ENCODE results near the gene XYLT1. TPM values are rescaled to one million over a fixed set of nuclear protein-coding genes. Genes with fewer than 3 reads are reported as not detected.

The XYLT1 gene
- total RNA-seq, 2 donors from 2014 or later, result 15.0 to 18.3 TPM

DNA sequence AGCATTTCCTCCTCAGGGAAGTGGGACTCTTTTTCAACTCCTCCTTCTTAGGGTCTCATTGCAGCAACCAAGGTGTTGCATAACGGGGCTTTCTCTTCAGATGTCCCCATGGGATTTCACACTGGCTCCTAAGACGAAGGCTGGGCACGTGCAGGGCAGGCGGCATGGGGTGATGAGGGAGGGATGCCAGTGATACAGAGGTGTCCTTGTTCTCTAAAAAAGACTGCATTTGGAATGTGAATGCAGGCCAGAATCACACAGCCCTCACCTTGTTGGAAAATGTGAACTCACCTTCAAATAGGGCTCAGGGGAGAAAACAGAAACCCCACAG is 105.6 kb downstream of the XYLT1 start:
- no peak overlapping the region for H3K4me3 ChIP-seq
- H3K27ac ChIP-seq, result no peak overlapping the region
- no peak overlapping the region for H3K9ac ChIP-seq (ENCODE audit: low read depth in 2 of 2, low read length in 2 of 2)
- no peaks in the 10 kb centered on the region for H3K27me3 ChIP-seq
- DNase-seq, result no peak
- H3K9me3 ChIP-seq, result no peaks in the 10 kb centered on the region
- peaks cover 6% of the 10 kb centered on the region for H3K4me1 ChIP-seq
- intact Hi-C loops (cut with DNase I), result no loop called here
- TF ChIP-seq, protein P1, sequence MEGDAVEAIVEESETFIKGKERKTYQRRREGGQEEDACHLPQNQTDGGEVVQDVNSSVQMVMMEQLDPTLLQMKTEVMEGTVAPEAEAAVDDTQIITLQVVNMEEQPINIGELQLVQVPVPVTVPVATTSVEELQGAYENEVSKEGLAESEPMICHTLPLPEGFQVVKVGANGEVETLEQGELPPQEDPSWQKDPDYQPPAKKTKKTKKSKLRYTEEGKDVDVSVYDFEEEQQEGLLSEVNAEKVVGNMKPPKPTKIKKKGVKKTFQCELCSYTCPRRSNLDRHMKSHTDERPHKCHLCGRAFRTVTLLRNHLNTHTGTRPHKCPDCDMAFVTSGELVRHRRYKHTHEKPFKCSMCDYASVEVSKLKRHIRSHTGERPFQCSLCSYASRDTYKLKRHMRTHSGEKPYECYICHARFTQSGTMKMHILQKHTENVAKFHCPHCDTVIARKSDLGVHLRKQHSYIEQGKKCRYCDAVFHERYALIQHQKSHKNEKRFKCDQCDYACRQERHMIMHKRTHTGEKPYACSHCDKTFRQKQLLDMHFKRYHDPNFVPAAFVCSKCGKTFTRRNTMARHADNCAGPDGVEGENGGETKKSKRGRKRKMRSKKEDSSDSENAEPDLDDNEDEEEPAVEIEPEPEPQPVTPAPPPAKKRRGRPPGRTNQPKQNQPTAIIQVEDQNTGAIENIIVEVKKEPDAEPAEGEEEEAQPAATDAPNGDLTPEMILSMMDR (IDR thresholded peaks at IDR 0.05), result no peak
- no peaks in the 10 kb centered on the region for H3K36me3 ChIP-seq

DNA sequence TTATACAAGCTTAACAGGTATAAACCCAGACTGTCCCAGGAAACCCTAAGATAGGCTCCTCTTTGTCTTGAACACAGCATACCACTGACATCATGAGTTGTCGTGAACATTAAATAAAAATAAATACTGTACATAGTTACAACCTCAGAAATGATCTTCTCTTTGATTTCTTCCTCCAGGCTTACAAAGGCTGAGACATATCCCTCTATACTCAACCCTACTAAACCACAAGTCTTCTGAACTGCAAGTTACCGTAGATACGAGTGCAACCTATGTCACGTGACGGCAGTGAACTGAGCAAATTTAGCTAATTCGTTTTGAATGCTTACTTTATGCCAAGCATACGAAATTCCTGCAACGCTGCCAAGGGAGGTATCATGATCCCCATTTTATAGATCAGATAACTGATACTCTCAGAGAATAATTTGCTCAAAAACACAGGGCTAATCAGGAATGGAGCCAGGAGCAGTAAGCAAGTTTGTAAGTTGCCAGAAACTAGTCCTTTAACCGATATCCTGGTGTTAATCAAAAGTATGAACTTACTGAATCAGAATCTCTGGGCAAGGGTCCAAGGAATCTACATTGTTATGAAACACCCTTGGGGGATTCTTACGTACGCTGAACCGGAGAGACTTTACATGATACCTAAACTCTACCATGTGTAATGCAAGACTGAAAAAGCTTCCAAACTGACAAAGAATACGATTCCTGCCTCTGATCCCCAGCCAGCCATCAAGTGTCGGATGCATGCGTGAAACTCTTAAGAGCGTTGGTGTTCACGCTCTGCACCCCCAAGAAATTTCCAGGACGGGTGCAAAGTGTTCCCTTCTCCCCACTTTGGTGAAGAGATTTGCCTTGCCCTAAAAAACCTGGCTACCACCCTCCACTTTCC is 106.2 kb downstream of the XYLT1 start:
- Histone ChIP-seq H3K4me3 (no peak overlapping the region), H3K36me3 (no peaks in the 10 kb centered on the region), H3K27ac (no peak overlapping the region), H3K9me3 (no peaks in the 10 kb centered on the region), H3K4me1 (peaks cover 3% of the 10 kb centered on the region), H3K27me3 (no peaks in the 10 kb centered on the region), H3K9ac (ENCODE audit: low read depth in 2 of 2, low read length in 2 of 2) (no peak overlapping the region)
- TF ChIP-seq, protein P1 (IDR thresholded peaks at IDR 0.05), result no peak
- intact Hi-C loops (cut with DNase I), result no loop called here
- no peak for DNase-seq

DNA sequence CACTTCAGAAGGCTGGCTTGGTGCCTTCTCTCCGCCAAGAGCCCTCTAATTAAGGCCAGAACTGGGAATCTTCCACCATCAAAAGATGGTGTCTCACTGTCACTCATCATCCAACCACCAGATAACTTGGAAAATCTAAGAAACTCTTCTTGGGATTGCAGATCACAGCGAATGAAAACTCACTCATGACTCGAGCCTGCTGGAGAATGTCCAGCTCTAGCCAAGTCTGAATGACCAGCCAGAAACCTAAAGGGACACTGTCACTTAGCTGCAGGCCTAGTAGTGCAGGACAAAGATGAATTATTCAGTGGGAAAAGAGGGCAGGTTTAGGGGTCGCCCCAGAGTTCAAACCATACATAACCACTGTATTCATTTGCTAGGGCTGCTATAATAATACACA is 107.8 kb downstream of the XYLT1 start:
- intact Hi-C loops (cut with DNase I), result no loop called here
- Histone ChIP-seq H3K4me1 (peaks cover 3% of the 10 kb centered on the region), H3K27ac (no peak overlapping the region), H3K27me3 (no peaks in the 10 kb centered on the region), H3K4me3 (no peak overlapping the region), H3K9ac (ENCODE audit: low read depth in 2 of 2, low read length in 2 of 2) (no peak overlapping the region), H3K9me3 (no peaks in the 10 kb centered on the region), H3K36me3 (no peaks in the 10 kb centered on the region)
- TF ChIP-seq, protein P1 (IDR thresholded peaks at IDR 0.05), result no peak
- DNase-seq, result no peak

DNA sequence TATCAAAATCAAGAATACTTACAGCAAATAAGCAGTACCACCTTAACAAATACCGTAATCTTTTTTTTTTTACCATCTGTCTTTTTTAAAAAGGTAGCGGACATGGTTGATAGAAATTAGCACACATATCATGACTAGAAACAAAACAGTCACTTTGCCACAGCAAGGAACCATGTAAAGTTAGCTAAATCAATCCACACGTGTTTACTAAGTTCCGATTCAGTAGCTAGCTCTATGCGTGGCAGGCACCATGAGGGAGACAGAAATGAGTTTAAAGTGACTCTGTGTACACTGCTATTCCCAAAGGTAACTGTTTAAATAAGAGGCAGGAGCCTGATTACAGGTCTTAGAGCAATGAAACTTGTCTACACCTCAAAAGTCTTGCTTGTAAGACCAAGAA is 108.6 kb downstream of the XYLT1 start:
- DNase-seq, result no peak

DNA sequence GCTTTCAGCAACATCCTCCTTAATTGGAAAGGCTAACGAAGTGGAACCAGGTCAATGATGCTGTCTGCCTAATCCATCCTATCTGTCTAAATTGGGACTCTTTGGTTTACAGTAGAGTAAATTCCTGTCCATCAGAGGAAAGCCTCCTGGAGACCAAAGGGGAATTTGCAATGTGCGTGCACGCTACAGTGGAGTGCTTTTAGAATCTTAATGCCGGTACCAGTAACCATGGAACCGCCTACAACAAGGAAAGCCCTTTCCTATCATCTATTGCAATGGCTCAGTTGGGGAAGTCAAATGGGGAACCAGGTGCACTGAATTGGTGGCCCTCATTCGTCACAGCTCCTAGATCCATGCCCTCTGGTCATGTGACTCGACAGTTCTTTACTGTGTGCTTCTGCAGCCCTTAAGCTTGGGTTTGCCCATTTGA is 110.1 kb downstream of the XYLT1 start:
- Histone ChIP-seq H3K4me3 (no peak overlapping the region), H3K27ac (no peak overlapping the region), H3K9ac (ENCODE audit: low read depth in 2 of 2, low read length in 2 of 2) (no peak overlapping the region), H3K9me3 (no peaks in the 10 kb centered on the region), H3K27me3 (no peaks in the 10 kb centered on the region), H3K36me3 (no peaks in the 10 kb centered on the region), H3K4me1 (peaks cover 6% of the 10 kb centered on the region)
- DNase-seq, result no peak
- TF ChIP-seq, protein P1 (IDR thresholded peaks at IDR 0.05), result no peak
- intact Hi-C loops (cut with DNase I), result no loop called here

More for the DNA sequence above, 108.6 kb downstream of the XYLT1 start:
- Histone ChIP-seq H3K9ac (ENCODE audit: low read depth in 2 of 2, low read length in 2 of 2) (no peak overlapping the region), H3K27me3 (no peaks in the 10 kb centered on the region), H3K4me1 (peaks cover 3% of the 10 kb centered on the region), H3K27ac (no peak overlapping the region), H3K36me3 (no peaks in the 10 kb centered on the region), H3K4me3 (no peak overlapping the region), H3K9me3 (no peaks in the 10 kb centered on the region)
- TF ChIP-seq, protein P1 (IDR thresholded peaks at IDR 0.05), result no peak
- intact Hi-C loops (cut with DNase I), result no loop called here
